ENCODE results near the gene PPP1CC. TPM values are rescaled to one million over a fixed set of nuclear protein-coding genes. Genes with fewer than 3 reads are reported as not detected.

PPP1CC gene
- total and polyA plus RNA-seq, 2 donors (not counting 3 experiments of a cell fraction or from before 2014, with no cell fraction given): 67.1 to 139 TPM

- Histone ChIP-seq H3K4me2 (ENCODE audit: insufficient read depth, low read length) (peak overlapping the region; percentile 96), H3K4me1 (ENCODE audit: control insufficient read depth, extremely low read depth, insufficient read depth, low read length) (peaks cover 38% of the 10 kb centered on the region), H3K36me3 (ENCODE audit: control insufficient read depth in 2 of 2, extremely low read depth in 1 of 2, insufficient read depth in 2 of 2, low read length in 2 of 2) (peaks cover 4% of the 10 kb centered on the region in 2 experiments), H3K4me3 (replicated peaks in 1 of 3; ENCODE audit: insufficient read depth in 1 of 3, low read depth in 1 of 3, low read length in 3 of 3) (peak overlapping the region in 1 of 3 experiments; percentile 24), H4K20me1 (replicated peaks; ENCODE audit: control insufficient read depth, extremely low read depth, insufficient read depth, low read length) (peaks cover 15% of the 10 kb centered on the region), H3K27ac (ENCODE audit: insufficient read depth, low read depth, low read length) (no peak overlapping the region), H3K27me3 (ENCODE audit: control insufficient read depth in 2 of 2, insufficient read depth in 2 of 2, low read length in 2 of 2) (no peaks in the 10 kb centered on the region), H2AFZ (ENCODE audit: low read depth, low read length) (no peak overlapping the region), H3K79me2 (ENCODE audit: control insufficient read depth, insufficient read depth, low read length) (peaks cover 82% of the 10 kb centered on the region), H3K9ac (replicated peaks; ENCODE audit: extremely low read depth, insufficient read depth, low read length) (no peak overlapping the region), H3K9me1 (replicated peaks; ENCODE audit: control insufficient read depth, extremely low read depth, insufficient read depth, low read length) (no peaks in the 10 kb centered on the region), H3K9me3 (replicated peaks; ENCODE audit: control insufficient read depth, insufficient read depth, low read length) (no peaks in the 10 kb centered on the region)
- DNase-seq (ENCODE audit: low read depth, low spot score): no peak
- ChIA-PET CTCF (no interaction called here), POLR2A (no interaction called here)
- no TSS peak for BruUV-seq (replicated peaks)
- no peak for FAIRE-seq
- dilution Hi-C loops (cut with MboI; ENCODE audit: extremely low pct_ligation_motif_present, low sequenced_read_pairs) (no loop called here), intact Hi-C loops (cut with micrococcal nuclease) (no loop called here)
- TF ChIP-seq CTCF (IDR thresholded peaks at IDR 0.05; ENCODE audit: extremely low read depth in 1 of 2, insufficient read depth in 1 of 2, low read depth in 1 of 2, low read length in 2 of 2) (no peak), FOS (IDR thresholded peaks at IDR 0.05; ENCODE audit: borderline replicate concordance, insufficient read depth, low read length) (no peak), EZH2 (IDR thresholded peaks at IDR 0.05; ENCODE audit: borderline replicate concordance, low read depth, low read length, severe bottlenecking) (no peak), MAX (IDR thresholded peaks at IDR 0.05; ENCODE audit: insufficient read depth, insufficient read length) (no peak), GATA2 (IDR thresholded peaks at IDR 0.05; ENCODE audit: insufficient read depth, insufficient read length, low read depth, low read length) (no peak), JUN (IDR thresholded peaks at IDR 0.05; ENCODE audit: borderline replicate concordance, insufficient read depth, insufficient read length, low read depth) (no peak), POLR2AphosphoS5 (IDR thresholded peaks at IDR 0.05; ENCODE audit: insufficient read depth, low read depth, low read length) (no peak), POLR2A (IDR thresholded peaks at IDR 0.05; ENCODE audit: low read depth, low read length) (no peak), MYC (IDR thresholded peaks at IDR 0.05; ENCODE audit: low read depth, low read length) (no peak)
These were observed 3.2 kb downstream of the PPP1CC start for GRCh38 chr12:110739488-110739887.

Measured in endothelial cell of umbilical vein (primary cell).